HG02884 (cell line): ENCODE measurements around the gene LENG1.
A peak's percentile ranks its signal among the peaks of the same experiment; 100 is the strongest.
"Not testable (repeated sequence)": the region's sequence is repeated elsewhere in the genome, so short reads cannot be mapped to it uniquely, and the experiment has no call there.

Experiments
- ATAC-seq: cut with Tn5 transposase; IDR thresholded peaks from one replicate; pipeline ENCODE4 v1.9.1; 2021; ENCODE audit warnings: mild to moderate bottlenecking, moderate library complexity; ENCODE audit not compliant: unreplicated experiment

Gene LENG1

GRCh38 chr19:54159352-54160181 is at the start of gene LENG1:
TSS of gene LENG1 (minus strand) at chr19:54159721. CDS start at chr19:54159695, 26 bp downstream.
- ATAC-seq = peak; percentile 83

GRCh38 chr19:54208784-54209057 is 49.2 kb upstream of the LENG1 start:
- ATAC-seq = no peak

- peak; percentile 32 for ATAC-seq
These were observed 48.7 kb upstream of the LENG1 start for GRCh38 chr19:54207983-54208783.

GRCh38 chr19:54207676-54207982 is 48.1 kb upstream of the LENG1 start:
- no peak for ATAC-seq

GRCh38 chr19:54207193-54207592 is 47.7 kb upstream of the LENG1 start:
- ATAC-seq = not testable (repeated sequence)

- no peak for ATAC-seq
These were observed 47.3 kb upstream of the LENG1 start for GRCh38 chr19:54206831-54207177.

- ATAC-seq = no peak
These were observed 46.7 kb upstream of the LENG1 start for GRCh38 chr19:54206030-54206830.

GRCh38 chr19:54204767-54205468 is 45.4 kb upstream of the LENG1 start:
- no peak for ATAC-seq

GRCh38 chr19:54203151-54203611 is 43.7 kb upstream of the LENG1 start:
- ATAC-seq = no peak

GRCh38 chr19:54201980-54202379 is 42.5 kb upstream of the LENG1 start:
- no peak for ATAC-seq

- no peak for ATAC-seq
These were observed 41.7 kb upstream of the LENG1 start for GRCh38 chr19:54201172-54201701.

GRCh38 chr19:54199401-54199800 is 39.9 kb upstream of the LENG1 start:
- no peak for ATAC-seq

- no peak for ATAC-seq
These were observed 37.6 kb upstream of the LENG1 start for GRCh38 chr19:54197121-54197520.

GRCh38 chr19:54196536-54196935 is 37.0 kb upstream of the LENG1 start:
- no peak for ATAC-seq

- ATAC-seq = not testable (repeated sequence)
These were observed 34.9 kb upstream of the LENG1 start for GRCh38 chr19:54194463-54194862.

- no peak for ATAC-seq
These were observed 33.5 kb upstream of the LENG1 start for GRCh38 chr19:54193011-54193410.

- no peak for ATAC-seq
These were observed 32.4 kb upstream of the LENG1 start for GRCh38 chr19:54191811-54192453.

GRCh38 chr19:54191011-54191810 is 31.7 kb upstream of the LENG1 start, which contains the start of gene TSEN34:
TSS of gene TSEN34 (plus strand) at chr19:54191308. CDS start at chr19:54191365, 57 bp downstream.
- ATAC-seq = peak; percentile 25

GRCh38 chr19:54190503-54191010 is 31.0 kb upstream of the LENG1 start:
- ATAC-seq = peak; percentile 39
